Gastrocnemius medialis (tissue), 4 donors: ENCODE results near the gene FHL3.

Experiments
- CTCF ChIP-seq, 5 experiments: fragments of 450-650 bp in 3 of 5; fragments of 200-600 bp in 2 of 5; sonication (generic) in 2 of 5; IDR thresholded peaks in 4 of 5; conservative IDR thresholded peaks in 1 of 5; 1 replicate in 4 of 5; 2 replicates in 1 of 5; pipeline ENCODE4 v1.5.1; 2016 to 2019; ENCODE audit warnings: antibody characterized with exemption in 5 of 5, mild to moderate bottlenecking in 3 of 5, moderate library complexity in 3 of 5
- POLR2A ChIP-seq, 2 donors: fragments of 450-650 bp; IDR thresholded peaks; one replicate each; pipeline ENCODE4 v1.6.1; 2017; ENCODE audit warnings: antibody characterized with exemption in 2 of 2, mild to moderate bottlenecking in 2 of 2, moderate library complexity in 2 of 2

GRCh38 chr1:37952738-37953137 lies 52.6 kb downstream of the FHL3 start:
- no peak for TF ChIP-seq CTCF (IDR thresholded peaks at IDR 0.05 in 4 of 5, conservative IDR thresholded peaks at IDR 0.05 in 1 of 5)
- TF ChIP-seq POLR2A (IDR thresholded peaks at IDR 0.05) = no peak
